Measurements from ENCODE around the gene TIGD6.

The TIGD6 gene

DNA sequence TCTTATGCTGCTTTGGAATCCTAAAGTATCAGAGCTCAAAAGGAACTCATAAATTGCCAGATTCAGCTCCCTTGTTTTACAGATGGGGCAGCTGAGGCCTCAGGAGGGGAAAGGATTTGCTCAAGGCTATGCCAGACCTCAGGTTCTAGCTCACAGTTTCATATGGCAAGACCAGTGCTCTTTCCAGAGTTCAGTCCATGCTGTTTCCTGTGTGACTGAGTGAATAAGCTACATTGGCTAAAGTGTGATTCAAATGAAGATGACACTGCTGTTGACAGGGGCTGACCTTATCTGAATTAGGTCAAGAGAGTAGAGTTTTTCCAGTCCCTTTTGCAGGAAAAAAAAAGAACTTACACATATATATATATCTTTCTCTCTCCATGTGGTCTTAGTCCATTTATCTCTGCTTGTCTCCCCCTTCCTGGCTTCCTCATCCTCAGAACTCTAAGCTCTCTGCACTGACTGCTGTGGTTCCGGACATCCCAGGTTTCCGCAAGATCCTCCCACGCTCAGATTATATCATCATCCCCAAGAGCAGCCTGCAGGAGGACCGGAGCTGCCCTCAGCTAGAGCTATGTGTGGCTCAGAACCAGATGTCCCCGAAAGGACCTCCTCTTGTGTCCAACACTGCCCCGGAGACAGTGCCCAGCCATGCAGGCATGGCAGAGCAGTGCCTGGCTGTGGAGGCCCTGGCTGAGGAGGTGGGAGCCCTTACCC is 9.4 kb upstream of the TIGD6 start:
- no peak overlapping the region for H3K27ac ChIP-seq
- ChIA-PET CTCF (interaction anchor here (0.6 to 1.0 kb wide), 2 partner anchors 9 to 24 kb away, joined by 3 to 5 read pairs; no protein-coding TSS in a partner anchor), POLR2A (ENCODE audit: low non-redundant PET) (no interaction called here)
- DNase-seq (ENCODE audit: low spot score): no peak
- no peak for TF ChIP-seq CTCF (conservative IDR thresholded peaks at IDR 0.05; ENCODE audit: low read depth)

- TF ChIP-seq CTCF (conservative IDR thresholded peaks at IDR 0.05; ENCODE audit: low read depth): no peak
- DNase-seq (ENCODE audit: low spot score): no peak
- H3K27ac ChIP-seq: no peak overlapping the region
- ChIA-PET POLR2A (ENCODE audit: low non-redundant PET) (no interaction called here), CTCF (interaction anchor here (0.6 to 1.3 kb wide), 5 partner anchors 10 to 442 kb away, joined by 3 to 5 read pairs (median 4); no protein-coding TSS in a partner anchor)
These were observed 6.6 kb upstream of the TIGD6 start for GRCh38 chr5:150007050-150007449.

DNA sequence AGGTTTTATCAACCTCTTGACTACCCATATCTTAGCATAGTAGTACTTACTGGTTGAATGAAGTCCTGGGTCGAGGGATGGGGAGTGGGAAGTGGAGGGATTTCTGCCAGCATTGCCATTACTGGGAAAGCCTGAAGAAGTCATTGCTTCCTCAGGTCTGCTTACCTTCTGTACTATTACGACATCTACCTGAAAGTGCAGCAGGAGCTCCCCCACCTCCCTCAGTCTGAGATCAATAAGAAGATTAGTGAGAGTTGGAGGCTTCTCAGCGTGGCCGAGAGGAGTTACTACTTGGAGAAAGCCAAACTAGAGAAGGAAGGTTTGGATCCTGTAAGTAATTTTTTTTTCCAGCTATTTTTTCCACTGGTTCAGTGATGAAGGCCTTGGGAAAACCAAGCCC is 5.9 kb upstream of the TIGD6 start:
- TF ChIP-seq CTCF (conservative IDR thresholded peaks at IDR 0.05; ENCODE audit: low read depth): no peak
- no peak overlapping the region for H3K27ac ChIP-seq
- DNase-seq (ENCODE audit: low spot score): no peak
- POLR2A ChIA-PET (ENCODE audit: low non-redundant PET): no interaction called here
- CTCF ChIA-PET: interaction anchor here (0.7 to 0.8 kb wide), 4 partner anchors 15 to 441 kb away, joined by 3 to 4 read pairs (median 4); no protein-coding TSS in a partner anchor

DNA sequence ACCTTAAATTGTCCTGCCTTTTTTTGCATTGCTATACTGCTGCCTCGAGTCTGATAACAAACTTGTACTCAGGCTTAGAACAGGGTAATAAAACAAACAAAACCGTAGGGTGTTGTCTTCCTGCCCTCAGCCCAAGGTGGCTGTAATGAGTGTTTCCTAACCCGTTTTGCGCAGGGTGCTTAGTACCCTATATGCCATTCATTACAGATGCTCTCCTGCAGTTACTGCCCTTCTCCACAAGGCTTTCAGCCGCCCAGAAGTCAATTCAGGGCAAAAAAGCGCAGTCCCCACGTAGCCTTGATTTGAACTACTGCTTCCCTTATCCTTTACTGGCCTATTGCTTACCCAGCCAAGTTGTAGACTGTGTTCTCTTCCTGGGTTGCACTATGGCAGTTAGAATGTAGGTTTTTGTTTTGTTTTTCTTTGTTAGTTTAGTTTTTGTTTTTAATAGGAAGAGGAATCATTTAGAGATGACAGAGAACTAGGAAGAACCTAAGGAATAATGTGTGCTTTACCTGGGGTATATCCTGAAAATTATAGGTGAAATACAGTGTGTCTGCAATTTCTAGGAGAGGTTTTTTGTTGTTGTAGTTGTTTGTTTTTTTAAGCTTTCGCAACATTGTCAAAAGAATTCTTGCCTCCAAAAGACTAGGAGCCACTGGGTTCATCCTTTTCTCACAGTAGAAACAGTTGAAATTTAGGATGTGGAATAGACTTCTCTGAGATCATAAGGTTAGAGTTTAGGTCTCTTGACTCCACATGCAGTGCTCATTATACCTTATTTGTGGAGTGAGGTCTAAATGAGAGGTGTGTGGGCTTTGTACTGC is 1.4 kb upstream of the TIGD6 start:
- no peak overlapping the region; the same call in 1 of the 2 replicates for H3K27ac ChIP-seq
- DNase-seq (ENCODE audit: low spot score): peak; percentile 87
- TF ChIP-seq CTCF (conservative IDR thresholded peaks at IDR 0.05; ENCODE audit: low read depth): peak; percentile 77
- ChIA-PET POLR2A (ENCODE audit: low non-redundant PET) (no interaction called here), CTCF (interaction anchor here (0.6 to 1.4 kb wide), 5 partner anchors 8 to 365 kb away, joined by 3 to 5 read pairs (median 3); no protein-coding TSS in a partner anchor)

DNA sequence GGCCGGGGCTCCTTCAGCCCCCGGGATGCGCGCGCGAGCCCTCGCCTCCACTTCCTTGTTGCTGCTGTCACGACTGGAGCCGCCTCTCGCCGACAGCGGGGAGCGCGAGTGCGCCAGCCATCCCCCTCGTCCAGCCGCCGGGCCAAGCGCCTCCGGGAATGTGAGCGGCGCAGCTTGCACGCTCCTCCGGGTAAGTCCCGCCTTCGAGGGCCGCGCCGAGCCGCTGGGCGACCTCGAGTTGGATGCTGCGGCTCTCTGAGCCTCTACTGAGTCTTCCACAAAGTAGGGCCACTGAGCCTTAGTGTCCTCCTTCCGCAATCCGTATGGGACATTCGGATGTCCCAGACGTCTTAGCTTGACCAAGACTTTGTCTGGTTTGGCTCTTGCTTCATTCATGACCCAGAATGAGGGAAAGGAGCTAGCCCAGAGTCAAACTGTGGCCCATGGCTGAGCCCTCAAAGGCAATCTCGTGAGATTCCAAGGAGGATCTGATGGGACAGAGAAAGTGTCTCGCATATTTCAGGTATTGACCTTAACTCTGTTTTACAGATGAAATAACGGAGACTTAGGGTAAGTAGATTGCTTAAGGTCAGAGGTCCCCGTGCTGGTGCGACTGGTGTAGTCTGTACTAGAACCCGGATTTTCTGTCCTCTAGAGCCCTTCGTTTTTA is 671 bp upstream of the TIGD6 start:
- peak; percentile 54 for DNase-seq (ENCODE audit: low spot score)
- ChIA-PET POLR2A (ENCODE audit: low non-redundant PET) (interaction anchor here (0.7 to 1.3 kb wide), 3 partner anchors 20 to 167 kb away, joined by 3 read pairs; no protein-coding TSS in a partner anchor), CTCF (interaction anchor here (0.7 to 1.4 kb wide), 6 partner anchors 9 to 1221 kb away, joined by 3 to 5 read pairs (median 4); no protein-coding TSS in a partner anchor)
- peak overlapping the region; percentile 92 for H3K27ac ChIP-seq
- TF ChIP-seq CTCF (conservative IDR thresholded peaks at IDR 0.05; ENCODE audit: low read depth): no peak

DNA sequence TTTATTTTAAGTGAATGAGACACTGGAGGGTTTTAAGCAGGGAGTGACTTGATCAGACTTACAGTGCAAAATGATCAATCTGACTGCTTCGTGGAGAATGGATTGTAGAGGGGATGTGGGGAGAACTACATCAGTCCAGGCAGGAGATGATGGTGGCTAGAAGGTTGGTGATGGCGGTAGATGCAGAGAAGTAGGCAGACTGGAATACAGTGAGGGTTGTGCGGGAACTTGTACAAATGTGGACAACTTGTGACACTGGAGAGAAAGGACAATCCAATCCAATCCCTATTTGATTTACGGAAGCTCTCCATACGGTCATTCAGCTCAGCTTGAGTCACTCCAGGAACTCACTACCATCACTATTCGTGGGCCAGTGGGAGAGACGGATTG is 593 bp downstream of the TIGD6 start:
- H3K27ac ChIP-seq: peak overlapping the region; percentile 92
- CTCF ChIA-PET: interaction anchor here (0.6 to 1.4 kb wide), 6 partner anchors 8 to 1557 kb away, joined by 3 to 8 read pairs (median 4); no protein-coding TSS in a partner anchor
- DNase-seq (ENCODE audit: low spot score): no peak
- TF ChIP-seq CTCF (conservative IDR thresholded peaks at IDR 0.05; ENCODE audit: low read depth): no peak
- POLR2A ChIA-PET (ENCODE audit: low non-redundant PET): interaction anchor here (0.7 to 1.3 kb wide), 3 partner anchors 37 to 166 kb away, joined by 3 read pairs; no protein-coding TSS in a partner anchor

Measured in RWPE1 (cell line).